ENCODE results near the gene ATE1.

GRCh38 chr10:121831777-121832176, 96.1 kb downstream of the ATE1 start:
- TF ChIP-seq CTCF (IDR thresholded peaks at IDR 0.05) (no peak), POLR2A (IDR thresholded peaks at IDR 0.05) (no peak)

Data from sigmoid colon (tissue), 3 donors.